HEK293 (cell line): ENCODE results near the gene PPP1R14B.

Experiments used
- CTCF ChIA-PET: fragments of 350-600 bp; formaldehyde crosslinking; extraction: SDS; loops from one replicate; lab custom pipeline; 2021; ENCODE audit warnings: antibody characterized with exemption; lab: Yijun Ruan, JAX
- POLR2A ChIA-PET: fragments of 300-600 bp; formaldehyde crosslinking; extraction: SDS; loops from one replicate; lab custom pipeline; 2020; ENCODE audit warnings: antibody characterized with exemption, inconsistent platforms; lab: Yijun Ruan, JAX
- H3K27ac ChIP-seq: fragments of 200-500 bp; sonication (Bioruptor generic); 2 replicates; pipeline ENCODE4 v1.5.1; 2014; ENCODE audit warnings: low read depth, low read length, control low read depth, inconsistent platforms; ENCODE audit errors: extremely low read depth
- H3K36me3 ChIP-seq, 2 experiments: fragments of 200-500 bp in 1 of 2; sonication (Bioruptor generic) in 1 of 2; 1 replicate in 1 of 2; 2 replicates in 1 of 2; pipeline ENCODE4 v1.5.1; 2014 to 2017; ENCODE audit warnings: inconsistent platforms in 2 of 2, low read length in 2 of 2; ENCODE audit not compliant: control insufficient read depth in 2 of 2, insufficient read depth in 1 of 2
- H3K4me1 ChIP-seq: fragments of 200-500 bp; sonication (Bioruptor generic); 2 replicates; pipeline ENCODE4 v1.5.1; 2014; ENCODE audit warnings: mild to moderate bottlenecking, low read length, inconsistent platforms; ENCODE audit not compliant: control insufficient read depth, insufficient read depth
- H3K4me3 ChIP-seq: 2 replicates; pipeline ENCODE4 v1.5.1; 2011; ENCODE audit warnings: low read depth, mild to moderate bottlenecking, control low read depth, low read length, moderate library complexity
- H3K9me3 ChIP-seq: fragments of 200-500 bp; sonication (Bioruptor generic); 2 replicates; pipeline ENCODE4 v1.5.1; 2014; ENCODE audit warnings: low read depth, low read length, inconsistent platforms; ENCODE audit not compliant: control insufficient read depth, insufficient read depth
- BCL11B ChIP-seq: fragments of 450-650 bp; formaldehyde crosslinking; IDR thresholded peaks from 2 replicates; pipeline ENCODE4 v1.5.1; 2016; ENCODE audit warnings: low read depth, missing biosample characterization, missing genetic modification characterization
- MEIS1 ChIP-seq: sonication (generic); formaldehyde crosslinking; IDR thresholded peaks from 2 replicates; pipeline ENCODE4 v1.8.1; 2022; ENCODE audit warnings: missing genetic modification reagents, mild to moderate bottlenecking, borderline replicate concordance
- MYNN ChIP-seq: fragments of 450-650 bp; formaldehyde crosslinking; IDR thresholded peaks from 2 replicates; pipeline ENCODE4 v1.5.1; 2016; ENCODE audit warnings: missing biosample characterization, missing genetic modification characterization, borderline replicate concordance
- PRDM1 ChIP-seq: fragments of 450-650 bp; formaldehyde crosslinking; IDR thresholded peaks from 2 replicates; pipeline ENCODE4; 2016; ENCODE audit warnings: missing biosample characterization, missing genetic modification characterization
- REPIN1 ChIP-seq: fragments of 450-650 bp; formaldehyde crosslinking; IDR thresholded peaks from 2 replicates; pipeline ENCODE4 v1.5.1; 2017; ENCODE audit warnings: missing biosample characterization, missing genetic modification characterization, low read depth
- YY1 ChIP-seq: fragments of 450-650 bp; formaldehyde crosslinking; IDR thresholded peaks from 2 replicates; pipeline ENCODE4 v1.5.1; 2018; ENCODE audit warnings: missing biosample characterization, missing genetic modification characterization
- ZBTB20 ChIP-seq: fragments of 450-650 bp; formaldehyde crosslinking; IDR thresholded peaks from 2 replicates; pipeline ENCODE4 v1.5.1; 2016; ENCODE audit warnings: missing biosample characterization, missing genetic modification characterization
- ZFP37 ChIP-seq: fragments of 450-650 bp; formaldehyde crosslinking; IDR thresholded peaks from 2 replicates; pipeline ENCODE4 v1.5.1; 2016; ENCODE audit warnings: missing biosample characterization, missing genetic modification characterization
- ZIC2 ChIP-seq: fragments of 450-650 bp; formaldehyde crosslinking; IDR thresholded peaks from 2 replicates; pipeline ENCODE4 v1.5.1; 2016; ENCODE audit warnings: missing biosample characterization, missing genetic modification characterization
- ZNF10 ChIP-seq: fragments of 450-650 bp; formaldehyde crosslinking; IDR thresholded peaks from 2 replicates; pipeline ENCODE4 v1.5.1; 2017; ENCODE audit warnings: missing biosample characterization, missing genetic modification characterization
- ZNF155 ChIP-seq: fragments of 450-650 bp; formaldehyde crosslinking; IDR thresholded peaks from 2 replicates; pipeline ENCODE4 v1.5.1; 2016; ENCODE audit warnings: missing biosample characterization, missing genetic modification characterization
- ZNF175 ChIP-seq: fragments of 450-650 bp; formaldehyde crosslinking; IDR thresholded peaks from 2 replicates; pipeline ENCODE4 v1.5.1; 2016; ENCODE audit warnings: missing biosample characterization, missing genetic modification characterization
- ZNF184 ChIP-seq: fragments of 450-650 bp; IDR thresholded peaks from 2 replicates; pipeline ENCODE4 v1.5.1; 2018; ENCODE audit warnings: missing biosample characterization, mild to moderate bottlenecking, missing genetic modification characterization
- ZNF202 ChIP-seq: fragments of 450-650 bp; formaldehyde crosslinking; IDR thresholded peaks from 2 replicates; pipeline ENCODE4 v1.5.1; 2016; ENCODE audit warnings: missing biosample characterization, missing genetic modification characterization, borderline replicate concordance
- ZNF211 ChIP-seq: fragments of 450-650 bp; formaldehyde crosslinking; IDR thresholded peaks from 2 replicates; pipeline ENCODE4 v1.5.1; 2016; ENCODE audit warnings: low read depth, missing biosample characterization, missing genetic modification characterization
- ZNF223 ChIP-seq: fragments of 450-650 bp; formaldehyde crosslinking; IDR thresholded peaks from 2 replicates; pipeline ENCODE4 v1.5.1; 2016; ENCODE audit warnings: missing biosample characterization, missing genetic modification characterization
- ZNF239 ChIP-seq: fragments of 450-650 bp; formaldehyde crosslinking; IDR thresholded peaks from 2 replicates; pipeline ENCODE4 v1.5.1; 2016; ENCODE audit warnings: missing biosample characterization, missing genetic modification characterization
- ZNF341 ChIP-seq: fragments of 450-650 bp; formaldehyde crosslinking; IDR thresholded peaks from 2 replicates; pipeline ENCODE4; 2016; ENCODE audit warnings: low read depth, missing biosample characterization, missing genetic modification characterization
- ZNF350 ChIP-seq: fragments of 450-650 bp; formaldehyde crosslinking; IDR thresholded peaks from 2 replicates; pipeline ENCODE4 v1.5.0; 2017; ENCODE audit warnings: missing biosample characterization, mild to moderate bottlenecking, missing genetic modification characterization
- ZNF394 ChIP-seq: fragments of 450-650 bp; formaldehyde crosslinking; IDR thresholded peaks from 2 replicates; pipeline ENCODE4 v1.5.1; 2016; ENCODE audit warnings: missing biosample characterization, missing genetic modification characterization, mild to moderate bottlenecking, moderate library complexity, borderline replicate concordance
- ZNF501 ChIP-seq: fragments of 450-650 bp; formaldehyde crosslinking; IDR thresholded peaks from 2 replicates; pipeline ENCODE4 v1.5.1; 2016; ENCODE audit warnings: missing biosample characterization, missing genetic modification characterization
- ZNF626 ChIP-seq: fragments of 450-650 bp; sonication (Bioruptor Pico); formaldehyde crosslinking; IDR thresholded peaks from 2 replicates; pipeline ENCODE4 v1.5.1; 2018; ENCODE audit warnings: missing biosample characterization, missing genetic modification characterization, inconsistent platforms
- ZNF785 ChIP-seq: fragments of 450-650 bp; formaldehyde crosslinking; IDR thresholded peaks from 2 replicates; pipeline ENCODE4 v1.5.1; 2016; ENCODE audit warnings: missing biosample characterization, missing genetic modification characterization
- TF ChIP-seq, protein P1 (sequence below): fragments of 450-650 bp; formaldehyde crosslinking; conservative IDR thresholded peaks from 2 replicates; pipeline ENCODE4 v1.5.1; 2016; ENCODE audit warnings: low read depth, missing biosample characterization, missing genetic modification characterization
- TF ChIP-seq, protein P2 (sequence below): fragments of 450-650 bp; formaldehyde crosslinking; IDR thresholded peaks from 2 replicates; pipeline ENCODE4 v1.5.1; 2016; ENCODE audit warnings: missing biosample characterization, missing genetic modification characterization

PPP1R14B gene

DNA sequence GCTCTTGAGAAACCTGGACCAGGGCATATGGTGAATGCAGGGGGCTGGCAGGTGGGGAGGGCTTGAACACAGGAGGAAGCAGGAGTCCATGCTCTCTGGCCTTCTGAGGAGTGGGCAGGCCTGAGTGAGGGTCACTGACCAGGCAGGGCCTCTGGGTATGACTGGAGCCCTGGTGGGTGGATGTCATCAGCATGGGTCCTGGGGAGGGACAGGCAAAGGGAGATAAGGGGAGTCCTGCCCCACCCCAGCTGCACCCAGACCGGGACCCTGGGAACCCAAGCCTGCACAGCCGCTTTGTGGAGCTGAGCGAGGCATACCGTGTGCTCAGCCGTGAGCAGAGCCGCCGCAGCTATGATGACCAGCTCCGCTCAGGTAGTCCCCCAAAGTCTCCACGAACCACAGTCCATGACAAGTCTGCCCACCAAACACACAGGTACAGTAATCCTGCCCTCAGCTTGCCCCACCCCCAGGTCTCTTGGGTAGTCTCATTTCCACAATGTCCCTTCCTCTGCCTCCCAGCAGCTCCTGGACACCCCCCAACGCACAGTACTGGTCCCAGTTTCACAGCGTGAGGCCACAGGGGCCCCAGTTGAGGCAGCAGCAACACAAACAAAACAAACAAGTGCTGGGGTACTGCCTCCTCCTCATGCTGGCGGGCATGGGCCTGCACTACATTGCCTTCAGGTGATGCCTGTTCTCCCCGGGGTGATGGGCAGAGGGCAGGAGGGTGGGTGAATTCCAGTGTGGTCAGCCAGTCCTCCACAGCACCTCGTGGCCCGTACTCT lies 14.4 kb downstream of the PPP1R14B start:
- Histone ChIP-seq H3K4me1 (no peaks in the 10 kb centered on the region), H3K27ac (no peak overlapping the region), H3K9me3 (no peaks in the 10 kb centered on the region), H3K4me3 (no peak overlapping the region), H3K36me3 (peaks cover 0 to 14% of the 10 kb centered on the region in 2 experiments; a peak in 1 of 3 replicates)
- TF ChIP-seq ZNF341 (no peak), ZNF155 (tag by site-specific recombination) (no peak), ZIC2 (tag by site-specific recombination) (peak; percentile 44), MEIS1 (CRISPR knock-in tag) (no peak), ZNF239 (tag by site-specific recombination) (no peak), ZNF626 (tag by site-specific recombination) (no peak), YY1 (tag by site-specific recombination) (no peak)
- TF ChIP-seq, protein P1, sequence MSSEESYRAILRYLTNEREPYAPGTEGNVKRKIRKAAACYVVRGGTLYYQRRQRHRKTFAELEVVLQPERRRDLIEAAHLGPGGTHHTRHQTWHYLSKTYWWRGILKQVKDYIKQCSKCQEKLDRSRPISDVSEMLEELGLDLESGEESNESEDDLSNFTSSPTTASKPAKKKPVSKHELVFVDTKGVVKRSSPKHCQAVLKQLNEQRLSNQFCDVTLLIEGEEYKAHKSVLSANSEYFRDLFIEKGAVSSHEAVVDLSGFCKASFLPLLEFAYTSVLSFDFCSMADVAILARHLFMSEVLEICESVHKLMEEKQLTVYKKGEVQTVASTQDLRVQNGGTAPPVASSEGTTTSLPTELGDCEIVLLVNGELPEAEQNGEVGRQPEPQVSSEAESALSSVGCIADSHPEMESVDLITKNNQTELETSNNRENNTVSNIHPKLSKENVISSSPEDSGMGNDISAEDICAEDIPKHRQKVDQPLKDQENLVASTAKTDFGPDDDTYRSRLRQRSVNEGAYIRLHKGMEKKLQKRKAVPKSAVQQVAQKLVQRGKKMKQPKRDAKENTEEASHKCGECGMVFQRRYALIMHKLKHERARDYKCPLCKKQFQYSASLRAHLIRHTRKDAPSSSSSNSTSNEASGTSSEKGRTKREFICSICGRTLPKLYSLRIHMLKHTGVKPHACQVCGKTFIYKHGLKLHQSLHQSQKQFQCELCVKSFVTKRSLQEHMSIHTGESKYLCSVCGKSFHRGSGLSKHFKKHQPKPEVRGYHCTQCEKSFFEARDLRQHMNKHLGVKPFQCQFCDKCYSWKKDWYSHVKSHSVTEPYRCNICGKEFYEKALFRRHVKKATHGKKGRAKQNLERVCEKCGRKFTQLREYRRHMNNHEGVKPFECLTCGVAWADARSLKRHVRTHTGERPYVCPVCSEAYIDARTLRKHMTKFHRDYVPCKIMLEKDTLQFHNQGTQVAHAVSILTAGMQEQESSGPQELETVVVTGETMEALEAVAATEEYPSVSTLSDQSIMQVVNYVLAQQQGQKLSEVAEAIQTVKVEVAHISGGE (tag by site-specific recombination): no peak
- ChIA-PET CTCF (interaction anchor here (0.6 to 2.3 kb wide), 5 partner anchors 18 to 395 kb away, joined by 3 to 12 read pairs (median 3); partner anchors contain the start of gene PLCB3), POLR2A (interaction anchor here (0.7 to 3.5 kb wide), 4 partner anchors 9 to 173 kb away, joined by 3 to 18 read pairs (median 8); partner anchors contain the start of genes FKBP2 and STIP1)

DNA sequence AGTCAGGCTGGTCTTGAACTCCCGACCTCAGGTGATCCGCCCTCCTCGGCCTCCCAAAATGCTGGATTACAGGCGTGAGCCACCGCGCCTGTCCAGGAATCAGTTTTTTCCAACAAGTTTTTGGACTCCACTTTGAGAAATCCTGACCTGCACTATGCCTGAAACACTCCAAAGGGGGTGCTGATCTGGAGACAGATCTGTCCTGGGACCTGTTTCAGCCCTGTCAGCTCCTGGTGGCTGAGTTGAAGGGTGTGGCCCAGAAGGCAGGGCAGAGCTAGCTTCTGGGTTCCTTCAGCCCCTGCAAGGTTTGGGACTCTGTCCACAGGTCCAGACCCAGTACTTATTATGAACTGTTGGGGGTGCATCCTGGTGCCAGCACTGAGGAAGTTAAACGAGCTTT lies 15.2 kb downstream of the PPP1R14B start:
- H3K4me3 ChIP-seq: no peak overlapping the region
- no peak for TF ChIP-seq BCL11B (tag by site-specific recombination)
- no peak for TF ChIP-seq REPIN1 (tag by site-specific recombination)
- TF ChIP-seq ZIC2 (tag by site-specific recombination): no peak
- TF ChIP-seq ZNF155 (tag by site-specific recombination): no peak
- TF ChIP-seq ZNF350 (tag by site-specific recombination): no peak
- no peak for TF ChIP-seq ZNF10 (tag by site-specific recombination)
- no peak for TF ChIP-seq ZNF501 (tag by site-specific recombination)
- TF ChIP-seq ZFP37 (tag by site-specific recombination): no peak
- TF ChIP-seq ZNF202 (tag by site-specific recombination): no peak
- TF ChIP-seq PRDM1 (tag by site-specific recombination): no peak
- TF ChIP-seq ZNF785 (tag by site-specific recombination): no peak
- TF ChIP-seq ZNF184: no peak
- TF ChIP-seq ZNF175 (tag by site-specific recombination): no peak
- TF ChIP-seq ZNF223: no peak
- TF ChIP-seq ZNF211 (tag by site-specific recombination): no peak
- TF ChIP-seq, protein P2, sequence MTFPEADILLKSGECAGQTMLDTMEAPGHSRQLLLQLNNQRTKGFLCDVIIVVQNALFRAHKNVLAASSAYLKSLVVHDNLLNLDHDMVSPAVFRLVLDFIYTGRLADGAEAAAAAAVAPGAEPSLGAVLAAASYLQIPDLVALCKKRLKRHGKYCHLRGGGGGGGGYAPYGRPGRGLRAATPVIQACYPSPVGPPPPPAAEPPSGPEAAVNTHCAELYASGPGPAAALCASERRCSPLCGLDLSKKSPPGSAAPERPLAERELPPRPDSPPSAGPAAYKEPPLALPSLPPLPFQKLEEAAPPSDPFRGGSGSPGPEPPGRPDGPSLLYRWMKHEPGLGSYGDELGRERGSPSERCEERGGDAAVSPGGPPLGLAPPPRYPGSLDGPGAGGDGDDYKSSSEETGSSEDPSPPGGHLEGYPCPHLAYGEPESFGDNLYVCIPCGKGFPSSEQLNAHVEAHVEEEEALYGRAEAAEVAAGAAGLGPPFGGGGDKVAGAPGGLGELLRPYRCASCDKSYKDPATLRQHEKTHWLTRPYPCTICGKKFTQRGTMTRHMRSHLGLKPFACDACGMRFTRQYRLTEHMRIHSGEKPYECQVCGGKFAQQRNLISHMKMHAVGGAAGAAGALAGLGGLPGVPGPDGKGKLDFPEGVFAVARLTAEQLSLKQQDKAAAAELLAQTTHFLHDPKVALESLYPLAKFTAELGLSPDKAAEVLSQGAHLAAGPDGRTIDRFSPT: no peak
- no peak for TF ChIP-seq ZBTB20 (tag by site-specific recombination)
- TF ChIP-seq MYNN (tag by site-specific recombination): no peak
- no peak for TF ChIP-seq ZNF394 (tag by site-specific recombination)
- TF ChIP-seq, all 188 proteins: peak for 0
- CTCF ChIA-PET: interaction anchor here (0.5 to 2.3 kb wide), 4 partner anchors 14 to 1445 kb away, joined by 3 to 12 read pairs (median 6); partner anchors contain the start of gene PLCB3
- POLR2A ChIA-PET: interaction anchor here (0.7 to 3.5 kb wide), 4 partner anchors 10 to 422 kb away, joined by 6 to 18 read pairs (median 8); partner anchors contain the start of genes FKBP2 and STIP1
- Histone ChIP-seq H3K27ac (no peak overlapping the region), H3K9me3 (no peaks in the 10 kb centered on the region), H3K36me3 (peaks cover 0 to 8% of the 10 kb centered on the region in 2 experiments; a peak in 1 of 3 replicates), H3K4me1 (no peaks in the 10 kb centered on the region)
